K562 (cell line): Measurements from ENCODE around the gene POLR2H. TPM values are rescaled to one million over a fixed set of nuclear protein-coding genes. Genes with fewer than 3 reads are reported as not detected.
A peak's percentile ranks its signal among the peaks of the same experiment; 100 is the strongest.

ENCODE experiments used
- CC2D1A ChIP-seq: fragments of 450-650 bp; IDR thresholded peaks from 2 replicates; pipeline ENCODE4 v1.6.1; 2017; ENCODE audit warnings: mild to moderate bottlenecking
- CEBPB ChIP-seq: fragments of 450-650 bp; IDR thresholded peaks from 2 replicates; pipeline ENCODE4 v1.6.1; 2016; ENCODE audit warnings: missing genetic modification characterization, missing compliant biosample characterization
- FOXP1 ChIP-seq: sonication (generic); formaldehyde crosslinking; IDR thresholded peaks from 2 replicates; pipeline ENCODE4 v1.8.0; 2022; ENCODE audit warnings: mild to moderate bottlenecking, missing genetic modification reagents
- HBP1 ChIP-seq: fragments of 450-650 bp; formaldehyde crosslinking; IDR thresholded peaks from 2 replicates; pipeline ENCODE4 v1.4.0; 2022; ENCODE audit warnings: missing genetic modification characterization
- HSF4 ChIP-seq: fragments of 250-450 bp; sonication (Bioruptor Pico); IDR thresholded peaks from 2 replicates; pipeline ENCODE4 v2.1.2; 2022; ENCODE audit warnings: mild to moderate bottlenecking, moderate library complexity, borderline replicate concordance
- PTBP1 ChIP-seq: fragments of 200-400 bp; formaldehyde crosslinking; IDR thresholded peaks from 2 replicates; pipeline ENCODE4 v1.6.1; 2017; ENCODE audit warnings: low read depth, low read length
- SAFB ChIP-seq: fragments of 200-400 bp; formaldehyde crosslinking; IDR thresholded peaks from 2 replicates; pipeline ENCODE4 v1.6.1; 2017; ENCODE audit warnings: low read depth, low read length, borderline replicate concordance
- SIX5 ChIP-seq, 2 experiments: IDR thresholded peaks; 2 replicates each; pipeline ENCODE4 v1.6.1; 2011; ENCODE audit warnings: low read length in 2 of 2, borderline replicate concordance in 1 of 2, low read depth in 1 of 2, mild to moderate bottlenecking in 1 of 2, moderate library complexity in 1 of 2; ENCODE audit not compliant: insufficient read depth in 1 of 2
- TAF15 ChIP-seq: fragments of 200-400 bp; formaldehyde crosslinking; IDR thresholded peaks from 2 replicates; pipeline ENCODE4 v1.6.1; 2017; ENCODE audit warnings: mild to moderate bottlenecking, low read depth, low read length, moderate library complexity
- ZNF263 ChIP-seq: sonication (generic); formaldehyde crosslinking; IDR thresholded peaks from 2 replicates; pipeline ENCODE4 v1.8.0; 2022; ENCODE audit warnings: mild to moderate bottlenecking, missing genetic modification reagents, borderline replicate concordance
- ZNF444 ChIP-seq: fragments of 250-450 bp; sonication (Bioruptor Pico); IDR thresholded peaks from 2 replicates; pipeline ENCODE4 v1.4.0; 2020; ENCODE audit warnings: mild to moderate bottlenecking, moderate library complexity
- ZNF507 ChIP-seq: conservative IDR thresholded peaks from 2 replicates; pipeline ENCODE4 v1.6.1; 2017; ENCODE audit warnings: missing genetic modification characterization, missing compliant biosample characterization
- ZNF551 ChIP-seq: fragments of 250-450 bp; sonication (Bioruptor Pico); IDR thresholded peaks from 2 replicates; pipeline ENCODE4 v1.5.0; 2021; ENCODE audit warnings: mild to moderate bottlenecking, moderate library complexity
- ZNF583 ChIP-seq: fragments of 250-450 bp; sonication (Bioruptor Pico); IDR thresholded peaks from 2 replicates; pipeline ENCODE4 v1.4.0; 2020
- polyA plus RNA-seq, 8 experiments: library from polyadenylated mRNA; depleted of rRNA in 4 of 8; stranded (reverse) in 5 of 8; unstranded in 3 of 8; fragments of >200 nt; fragmentation: Nextera tagmentation in 2 of 8; fragmentation: Illumina TruSeq in 1 of 8; extraction: Ambion mirVana in 2 of 8; extraction: Trizol in 1 of 8; gene quantifications; 2 replicates each; pipeline versions ENCODE4 v1.2.1 to v1.2.3, GENCODE V29; 2011 to 2014; ENCODE audit warnings: inconsistent platforms in 1 of 8, missing spikeins in 1 of 8
- total RNA-seq, 7 experiments: library from RNA; depleted of rRNA in 6 of 7; stranded (reverse); fragments of >200 nt in 6 of 7; fragmentation: Illumina TruSeq in 2 of 7; extraction: Trizol in 2 of 7; gene quantifications; 2 replicates each; pipeline versions ENCODE4 v1.2.1 to v1.2.3, GENCODE V29; 2011 to 2021; ENCODE audit warnings: low replicate concordance in 1 of 7
- TF ChIP-seq, protein P1 (sequence below): sonication (generic); formaldehyde crosslinking; IDR thresholded peaks from 2 replicates; pipeline ENCODE4 v1.9.0; 2022; ENCODE audit warnings: mild to moderate bottlenecking, missing genetic modification reagents
- TF ChIP-seq, protein P2 (sequence below): fragments of 450-650 bp; IDR thresholded peaks from 2 replicates; pipeline ENCODE4 v1.6.1; 2016; ENCODE audit warnings: low read depth
- TF ChIP-seq, protein P3 (sequence below): fragments of 450-650 bp; formaldehyde crosslinking; IDR thresholded peaks from 2 replicates; pipeline ENCODE4 v1.4.0; 2020; ENCODE audit warnings: mild to moderate bottlenecking, moderate library complexity

Gene POLR2H
- total and polyA plus RNA-seq, 9 of the 15 experiments (the other 6 are each of a cell fraction or from before 2014, with no cell fraction given): 128 to 512 (median 220) TPM

GRCh38 chr3:184417619-184418327, 56.3 kb downstream of the POLR2H start (continued):
- TF ChIP-seq HBP1 (CRISPR knock-in tag) (no peak), TAF15 (no peak), ZNF507 (tag) (no peak), FOXP1 (CRISPR knock-in tag) (no peak), SIX5 (IDR thresholded peaks at IDR 0.05; ENCODE audit: borderline replicate concordance in 1 of 2, insufficient read depth in 1 of 2, low read depth in 1 of 2, low read length in 2 of 2) (no peak), CEBPB (tag) (no peak), HSF4 (CRISPR knock-in tag) (no peak), ZNF444 (CRISPR knock-in tag) (no peak), ZNF263 (peak; percentile 69; the same call in 1 of the 2 replicates), CC2D1A (peak; percentile 34; the same call in 1 of the 2 replicates), ZNF551 (CRISPR knock-in tag) (no peak), SAFB (no peak), PTBP1 (no peak), ZNF583 (no peak)
- TF ChIP-seq, protein P1, sequence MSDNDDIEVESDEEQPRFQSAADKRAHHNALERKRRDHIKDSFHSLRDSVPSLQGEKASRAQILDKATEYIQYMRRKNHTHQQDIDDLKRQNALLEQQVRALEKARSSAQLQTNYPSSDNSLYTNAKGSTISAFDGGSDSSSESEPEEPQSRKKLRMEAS: 0 out of 2 replicates have a peak, but pooled peaks have one; percentile 33
- TF ChIP-seq, protein P2, sequence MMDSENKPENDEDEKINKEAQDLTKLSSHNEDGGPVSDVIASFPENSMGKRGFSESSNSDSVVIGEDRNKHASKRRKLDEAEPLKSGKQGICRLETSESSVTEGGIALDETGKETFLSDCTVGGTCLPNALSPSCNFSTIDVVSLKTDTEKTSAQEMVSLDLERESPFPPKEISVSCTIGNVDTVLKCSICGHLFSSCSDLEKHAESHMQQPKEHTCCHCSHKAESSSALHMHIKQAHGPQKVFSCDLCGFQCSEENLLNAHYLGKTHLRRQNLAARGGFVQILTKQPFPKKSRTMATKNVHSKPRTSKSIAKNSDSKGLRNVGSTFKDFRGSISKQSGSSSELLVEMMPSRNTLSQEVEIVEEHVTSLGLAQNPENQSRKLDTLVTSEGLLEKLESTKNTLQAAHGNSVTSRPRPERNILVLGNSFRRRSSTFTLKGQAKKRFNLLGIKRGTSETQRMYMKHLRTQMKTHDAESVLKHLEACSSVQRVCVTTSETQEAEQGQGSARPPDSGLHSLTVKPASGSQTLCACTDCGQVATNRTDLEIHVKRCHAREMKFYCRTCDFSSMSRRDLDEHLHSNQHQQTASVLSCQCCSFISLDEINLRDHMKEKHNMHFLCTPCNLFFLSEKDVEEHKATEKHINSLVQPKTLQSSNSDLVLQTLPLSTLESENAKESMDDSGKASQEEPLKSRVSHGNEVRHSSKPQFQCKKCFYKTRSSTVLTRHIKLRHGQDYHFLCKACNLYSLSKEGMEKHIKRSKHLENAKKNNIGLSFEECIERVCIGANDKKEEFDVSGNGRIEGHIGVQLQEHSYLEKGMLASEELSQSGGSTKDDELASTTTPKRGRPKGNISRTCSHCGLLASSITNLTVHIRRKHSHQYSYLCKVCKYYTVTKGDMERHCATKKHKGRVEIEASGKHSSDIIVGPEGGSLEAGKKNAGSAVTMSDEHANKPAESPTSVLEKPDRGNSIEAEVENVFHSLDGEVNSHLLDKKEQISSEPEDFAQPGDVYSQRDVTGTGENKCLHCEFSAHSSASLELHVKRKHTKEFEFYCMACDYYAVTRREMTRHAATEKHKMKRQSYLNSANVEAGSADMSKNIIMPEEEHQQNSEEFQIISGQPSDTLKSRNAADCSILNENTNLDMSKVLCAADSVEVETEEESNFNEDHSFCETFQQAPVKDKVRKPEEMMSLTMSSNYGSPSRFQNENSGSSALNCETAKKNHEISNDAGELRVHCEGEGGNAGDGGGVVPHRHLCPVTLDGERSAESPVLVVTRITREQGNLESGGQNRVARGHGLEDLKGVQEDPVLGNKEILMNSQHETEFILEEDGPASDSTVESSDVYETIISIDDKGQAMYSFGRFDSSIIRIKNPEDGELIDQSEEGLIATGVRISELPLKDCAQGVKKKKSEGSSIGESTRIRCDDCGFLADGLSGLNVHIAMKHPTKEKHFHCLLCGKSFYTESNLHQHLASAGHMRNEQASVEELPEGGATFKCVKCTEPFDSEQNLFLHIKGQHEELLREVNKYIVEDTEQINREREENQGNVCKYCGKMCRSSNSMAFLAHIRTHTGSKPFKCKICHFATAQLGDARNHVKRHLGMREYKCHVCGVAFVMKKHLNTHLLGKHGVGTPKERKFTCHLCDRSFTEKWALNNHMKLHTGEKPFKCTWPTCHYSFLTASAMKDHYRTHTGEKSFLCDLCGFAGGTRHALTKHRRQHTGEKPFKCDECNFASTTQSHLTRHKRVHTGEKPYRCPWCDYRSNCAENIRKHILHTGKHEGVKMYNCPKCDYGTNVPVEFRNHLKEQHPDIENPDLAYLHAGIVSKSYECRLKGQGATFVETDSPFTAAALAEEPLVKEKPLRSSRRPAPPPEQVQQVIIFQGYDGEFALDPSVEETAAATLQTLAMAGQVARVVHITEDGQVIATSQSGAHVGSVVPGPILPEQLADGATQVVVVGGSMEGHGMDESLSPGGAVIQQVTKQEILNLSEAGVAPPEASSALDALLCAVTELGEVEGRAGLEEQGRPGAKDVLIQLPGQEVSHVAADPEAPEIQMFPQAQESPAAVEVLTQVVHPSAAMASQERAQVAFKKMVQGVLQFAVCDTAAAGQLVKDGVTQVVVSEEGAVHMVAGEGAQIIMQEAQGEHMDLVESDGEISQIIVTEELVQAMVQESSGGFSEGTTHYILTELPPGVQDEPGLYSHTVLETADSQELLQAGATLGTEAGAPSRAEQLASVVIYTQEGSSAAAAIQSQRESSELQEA: no peak
- TF ChIP-seq, protein P3, sequence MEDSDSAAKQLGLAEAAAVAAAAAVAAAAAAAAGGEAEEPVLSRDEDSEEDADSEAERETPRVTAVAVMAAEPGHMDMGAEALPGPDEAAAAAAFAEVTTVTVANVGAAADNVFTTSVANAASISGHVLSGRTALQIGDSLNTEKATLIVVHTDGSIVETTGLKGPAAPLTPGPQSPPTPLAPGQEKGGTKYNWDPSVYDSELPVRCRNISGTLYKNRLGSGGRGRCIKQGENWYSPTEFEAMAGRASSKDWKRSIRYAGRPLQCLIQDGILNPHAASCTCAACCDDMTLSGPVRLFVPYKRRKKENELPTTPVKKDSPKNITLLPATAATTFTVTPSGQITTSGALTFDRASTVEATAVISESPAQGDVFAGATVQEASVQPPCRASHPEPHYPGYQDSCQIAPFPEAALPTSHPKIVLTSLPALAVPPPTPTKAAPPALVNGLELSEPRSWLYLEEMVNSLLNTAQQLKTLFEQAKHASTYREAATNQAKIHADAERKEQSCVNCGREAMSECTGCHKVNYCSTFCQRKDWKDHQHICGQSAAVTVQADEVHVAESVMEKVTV (CRISPR knock-in tag): 0 out of 2 replicates have a peak, but pooled peaks have one; percentile 14
